ENCODE data around the gene SNAP23.

DNA sequence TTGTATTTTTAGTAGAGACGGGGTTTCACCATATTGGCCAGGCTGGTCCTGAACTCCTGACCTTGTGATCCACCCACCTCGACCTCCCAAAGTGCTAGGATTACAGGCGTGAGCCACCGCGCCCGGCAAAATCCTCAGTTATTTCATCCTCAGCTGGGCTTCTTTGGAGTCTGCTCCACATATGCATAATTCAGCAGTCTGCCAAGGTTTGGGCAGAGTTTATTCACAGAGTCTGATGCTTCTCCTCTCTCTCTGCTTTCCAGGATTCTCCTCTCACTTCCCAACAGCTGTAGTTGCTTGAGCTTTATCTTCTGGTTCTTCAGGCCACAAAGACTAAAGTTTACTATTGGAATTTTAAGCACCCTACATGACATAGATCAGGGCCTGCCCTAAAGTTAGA lies 12.7 kb upstream of the SNAP23 start:
- TF ChIP-seq, protein P1, sequence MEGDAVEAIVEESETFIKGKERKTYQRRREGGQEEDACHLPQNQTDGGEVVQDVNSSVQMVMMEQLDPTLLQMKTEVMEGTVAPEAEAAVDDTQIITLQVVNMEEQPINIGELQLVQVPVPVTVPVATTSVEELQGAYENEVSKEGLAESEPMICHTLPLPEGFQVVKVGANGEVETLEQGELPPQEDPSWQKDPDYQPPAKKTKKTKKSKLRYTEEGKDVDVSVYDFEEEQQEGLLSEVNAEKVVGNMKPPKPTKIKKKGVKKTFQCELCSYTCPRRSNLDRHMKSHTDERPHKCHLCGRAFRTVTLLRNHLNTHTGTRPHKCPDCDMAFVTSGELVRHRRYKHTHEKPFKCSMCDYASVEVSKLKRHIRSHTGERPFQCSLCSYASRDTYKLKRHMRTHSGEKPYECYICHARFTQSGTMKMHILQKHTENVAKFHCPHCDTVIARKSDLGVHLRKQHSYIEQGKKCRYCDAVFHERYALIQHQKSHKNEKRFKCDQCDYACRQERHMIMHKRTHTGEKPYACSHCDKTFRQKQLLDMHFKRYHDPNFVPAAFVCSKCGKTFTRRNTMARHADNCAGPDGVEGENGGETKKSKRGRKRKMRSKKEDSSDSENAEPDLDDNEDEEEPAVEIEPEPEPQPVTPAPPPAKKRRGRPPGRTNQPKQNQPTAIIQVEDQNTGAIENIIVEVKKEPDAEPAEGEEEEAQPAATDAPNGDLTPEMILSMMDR (IDR thresholded peaks at IDR 0.05; ENCODE audit: low read depth, low read length), result no peak
- no peak for TF ChIP-seq EZH2phosphoT487 (IDR thresholded peaks at IDR 0.05; ENCODE audit: low read depth)
